K562 (cell line): ENCODE measurements around the gene PDZD2.

Experiments
- ERF ChIP-seq: fragments of 450-650 bp; formaldehyde crosslinking; IDR thresholded peaks from 2 replicates; pipeline ENCODE4 v1.4.0; 2020; ENCODE audit warnings: mild to moderate bottlenecking, mixed read lengths
- EZH2 ChIP-seq: IDR thresholded peaks from 2 replicates; pipeline ENCODE4 v1.6.1; 2012; ENCODE audit warnings: low read depth, mild to moderate bottlenecking, inconsistent platforms, low read length, borderline replicate concordance
- FOSL1 ChIP-seq: fragments of 200-800 bp; sonication (Bioruptor generic); conservative IDR thresholded peaks from 2 replicates; pipeline ENCODE4 v1.6.1; 2016; ENCODE audit warnings: missing genetic modification characterization, missing compliant biosample characterization
- MITF ChIP-seq: IDR thresholded peaks from 2 replicates; pipeline ENCODE4 v1.6.1; 2014; ENCODE audit warnings: antibody characterized with exemption
- POLR2AphosphoS5 ChIP-seq: IDR thresholded peaks from 2 replicates; pipeline ENCODE4 v1.6.1; 2011; ENCODE audit warnings: mild to moderate bottlenecking, low read depth, low read length, moderate library complexity; ENCODE audit not compliant: control insufficient read depth, insufficient read depth
- PREB ChIP-seq: sonication (generic); formaldehyde crosslinking; IDR thresholded peaks from 2 replicates; pipeline ENCODE4 v1.8.1; 2023; ENCODE audit warnings: mild to moderate bottlenecking, missing genetic modification reagents
- YY1 ChIP-seq, 3 experiments: IDR thresholded peaks; 2 replicates each; pipeline ENCODE4 v1.6.1; 2011; ENCODE audit warnings: low read length in 2 of 3, mild to moderate bottlenecking in 2 of 3, moderate library complexity in 2 of 3, borderline replicate concordance in 1 of 3, control low read depth in 1 of 3, low read depth in 1 of 3; ENCODE audit not compliant: insufficient read depth in 3 of 3, insufficient replicate concordance in 2 of 3, control insufficient read depth in 1 of 3, insufficient read length in 1 of 3; ENCODE audit errors: extremely low read depth in 1 of 3
- ZNF311 ChIP-seq: fragments of 250-450 bp; sonication (Bioruptor Pico); IDR thresholded peaks from 2 replicates; pipeline ENCODE4 v1.4.0; 2020; ENCODE audit warnings: mild to moderate bottlenecking, moderate library complexity
- ZNF717 ChIP-seq: fragments of 250-450 bp; sonication (Bioruptor Pico); IDR thresholded peaks from 2 replicates; pipeline ENCODE4 v1.5.0; 2021
- ZSCAN29 ChIP-seq: fragments of 450-650 bp; IDR thresholded peaks from 2 replicates; pipeline ENCODE4 v1.6.1; 2017
- TF ChIP-seq, protein P1 (sequence below), 3 experiments: IDR thresholded peaks in 2 of 3; conservative IDR thresholded peaks in 1 of 3; 2 replicates each; pipeline ENCODE4 v1.5.1; 2011 to 2012; ENCODE audit warnings: low read length in 3 of 3, mild to moderate bottlenecking in 3 of 3, control low read depth in 2 of 3, improper control_type of control experiment in 1 of 3, inconsistent platforms in 1 of 3, low read depth in 1 of 3, mixed read lengths in 1 of 3, moderate library complexity in 1 of 3; ENCODE audit not compliant: insufficient read depth in 2 of 3
- TF ChIP-seq, protein P2 (sequence below): fragments of 150-350 bp; conservative IDR thresholded peaks from 2 replicates; pipeline ENCODE4 v1.6.1; 2014; ENCODE audit warnings: low read length
- TF ChIP-seq, protein P3 (sequence below): fragments of 450-650 bp; formaldehyde crosslinking; IDR thresholded peaks from 2 replicates; pipeline ENCODE4 v1.4.0; 2022; ENCODE audit warnings: missing genetic modification characterization

DNA sequence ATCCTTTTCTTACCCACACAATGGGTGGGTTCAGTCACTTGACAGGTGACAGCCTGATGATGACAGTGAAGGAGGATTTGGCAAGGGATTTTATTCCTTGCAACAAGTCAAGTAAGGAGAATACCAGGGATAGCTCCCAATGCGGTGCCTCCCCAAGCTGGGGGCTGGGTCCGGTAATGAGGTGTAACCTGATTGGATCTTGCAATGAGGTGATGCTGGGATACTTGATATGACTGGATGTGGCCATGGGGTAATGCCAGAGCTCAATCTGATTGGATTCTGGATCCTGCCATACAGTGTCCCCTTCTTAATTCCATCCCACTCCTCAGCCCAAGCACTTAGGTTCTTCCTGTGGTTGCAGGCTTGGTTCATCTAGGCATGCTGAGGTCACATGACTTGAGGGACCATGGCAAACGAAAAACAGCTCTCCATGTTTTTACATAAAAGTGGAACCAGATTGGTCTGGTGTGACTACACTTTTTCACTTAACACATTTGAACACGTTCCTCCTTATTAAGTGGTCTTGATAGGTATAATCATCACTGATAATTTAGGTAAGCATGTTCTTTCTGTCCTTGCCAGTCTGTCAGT is 181.1 kb downstream of the PDZD2 start:
- TF ChIP-seq, protein P1, sequence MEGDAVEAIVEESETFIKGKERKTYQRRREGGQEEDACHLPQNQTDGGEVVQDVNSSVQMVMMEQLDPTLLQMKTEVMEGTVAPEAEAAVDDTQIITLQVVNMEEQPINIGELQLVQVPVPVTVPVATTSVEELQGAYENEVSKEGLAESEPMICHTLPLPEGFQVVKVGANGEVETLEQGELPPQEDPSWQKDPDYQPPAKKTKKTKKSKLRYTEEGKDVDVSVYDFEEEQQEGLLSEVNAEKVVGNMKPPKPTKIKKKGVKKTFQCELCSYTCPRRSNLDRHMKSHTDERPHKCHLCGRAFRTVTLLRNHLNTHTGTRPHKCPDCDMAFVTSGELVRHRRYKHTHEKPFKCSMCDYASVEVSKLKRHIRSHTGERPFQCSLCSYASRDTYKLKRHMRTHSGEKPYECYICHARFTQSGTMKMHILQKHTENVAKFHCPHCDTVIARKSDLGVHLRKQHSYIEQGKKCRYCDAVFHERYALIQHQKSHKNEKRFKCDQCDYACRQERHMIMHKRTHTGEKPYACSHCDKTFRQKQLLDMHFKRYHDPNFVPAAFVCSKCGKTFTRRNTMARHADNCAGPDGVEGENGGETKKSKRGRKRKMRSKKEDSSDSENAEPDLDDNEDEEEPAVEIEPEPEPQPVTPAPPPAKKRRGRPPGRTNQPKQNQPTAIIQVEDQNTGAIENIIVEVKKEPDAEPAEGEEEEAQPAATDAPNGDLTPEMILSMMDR (IDR thresholded peaks at IDR 0.05 in 2 of 3, conservative IDR thresholded peaks at IDR 0.05 in 1 of 3; ENCODE audit: insufficient read depth in 2 of 3, low read depth in 1 of 3, low read length in 3 of 3) = no peak
- no peak for TF ChIP-seq EZH2
- no peak for TF ChIP-seq MITF
- no peak for TF ChIP-seq PREB (CRISPR knock-in tag)
- TF ChIP-seq, protein P2, sequence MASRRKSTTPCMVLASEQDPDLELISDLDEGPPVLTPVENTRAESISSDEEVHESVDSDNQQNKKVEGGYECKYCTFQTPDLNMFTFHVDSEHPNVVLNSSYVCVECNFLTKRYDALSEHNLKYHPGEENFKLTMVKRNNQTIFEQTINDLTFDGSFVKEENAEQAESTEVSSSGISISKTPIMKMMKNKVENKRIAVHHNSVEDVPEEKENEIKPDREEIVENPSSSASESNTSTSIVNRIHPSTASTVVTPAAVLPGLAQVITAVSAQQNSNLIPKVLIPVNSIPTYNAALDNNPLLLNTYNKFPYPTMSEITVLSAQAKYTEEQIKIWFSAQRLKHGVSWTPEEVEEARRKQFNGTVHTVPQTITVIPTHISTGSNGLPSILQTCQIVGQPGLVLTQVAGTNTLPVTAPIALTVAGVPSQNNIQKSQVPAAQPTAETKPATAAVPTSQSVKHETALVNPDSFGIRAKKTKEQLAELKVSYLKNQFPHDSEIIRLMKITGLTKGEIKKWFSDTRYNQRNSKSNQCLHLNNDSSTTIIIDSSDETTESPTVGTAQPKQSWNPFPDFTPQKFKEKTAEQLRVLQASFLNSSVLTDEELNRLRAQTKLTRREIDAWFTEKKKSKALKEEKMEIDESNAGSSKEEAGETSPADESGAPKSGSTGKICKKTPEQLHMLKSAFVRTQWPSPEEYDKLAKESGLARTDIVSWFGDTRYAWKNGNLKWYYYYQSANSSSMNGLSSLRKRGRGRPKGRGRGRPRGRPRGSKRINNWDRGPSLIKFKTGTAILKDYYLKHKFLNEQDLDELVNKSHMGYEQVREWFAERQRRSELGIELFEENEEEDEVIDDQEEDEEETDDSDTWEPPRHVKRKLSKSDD = no peak
- TF ChIP-seq, protein P3, sequence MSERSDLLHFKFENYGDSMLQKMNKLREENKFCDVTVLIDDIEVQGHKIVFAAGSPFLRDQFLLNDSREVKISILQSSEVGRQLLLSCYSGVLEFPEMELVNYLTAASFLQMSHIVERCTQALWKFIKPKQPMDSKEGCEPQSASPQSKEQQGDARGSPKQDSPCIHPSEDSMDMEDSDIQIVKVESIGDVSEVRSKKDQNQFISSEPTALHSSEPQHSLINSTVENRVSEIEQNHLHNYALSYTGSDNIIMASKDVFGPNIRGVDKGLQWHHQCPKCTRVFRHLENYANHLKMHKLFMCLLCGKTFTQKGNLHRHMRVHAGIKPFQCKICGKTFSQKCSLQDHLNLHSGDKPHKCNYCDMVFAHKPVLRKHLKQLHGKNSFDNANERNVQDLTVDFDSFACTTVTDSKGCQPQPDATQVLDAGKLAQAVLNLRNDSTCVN (CRISPR knock-in tag) = no peak
- TF ChIP-seq ZSCAN29 = no peak
- TF ChIP-seq FOSL1 (tag) = no peak
- no peak for TF ChIP-seq ERF (CRISPR knock-in tag)
- no peak for TF ChIP-seq ZNF311
- no peak for TF ChIP-seq YY1 (IDR thresholded peaks at IDR 0.05; ENCODE audit: borderline replicate concordance in 1 of 3, control insufficient read depth in 1 of 3, extremely low read depth in 1 of 3, insufficient read depth in 3 of 3, insufficient read length in 1 of 3, insufficient replicate concordance in 2 of 3, low read depth in 1 of 3, low read length in 2 of 3)
- TF ChIP-seq POLR2AphosphoS5 = no peak
- no peak for TF ChIP-seq ZNF717 (CRISPR knock-in tag)
